Measurements from ENCODE around the gene ISM1. TPM values are rescaled to one million over a fixed set of nuclear protein-coding genes. Genes with fewer than 3 reads are reported as not detected.

ISM1 gene
- total RNA-seq, 1 experiment from 2014 or later, result 0.20 TPM

DNA sequence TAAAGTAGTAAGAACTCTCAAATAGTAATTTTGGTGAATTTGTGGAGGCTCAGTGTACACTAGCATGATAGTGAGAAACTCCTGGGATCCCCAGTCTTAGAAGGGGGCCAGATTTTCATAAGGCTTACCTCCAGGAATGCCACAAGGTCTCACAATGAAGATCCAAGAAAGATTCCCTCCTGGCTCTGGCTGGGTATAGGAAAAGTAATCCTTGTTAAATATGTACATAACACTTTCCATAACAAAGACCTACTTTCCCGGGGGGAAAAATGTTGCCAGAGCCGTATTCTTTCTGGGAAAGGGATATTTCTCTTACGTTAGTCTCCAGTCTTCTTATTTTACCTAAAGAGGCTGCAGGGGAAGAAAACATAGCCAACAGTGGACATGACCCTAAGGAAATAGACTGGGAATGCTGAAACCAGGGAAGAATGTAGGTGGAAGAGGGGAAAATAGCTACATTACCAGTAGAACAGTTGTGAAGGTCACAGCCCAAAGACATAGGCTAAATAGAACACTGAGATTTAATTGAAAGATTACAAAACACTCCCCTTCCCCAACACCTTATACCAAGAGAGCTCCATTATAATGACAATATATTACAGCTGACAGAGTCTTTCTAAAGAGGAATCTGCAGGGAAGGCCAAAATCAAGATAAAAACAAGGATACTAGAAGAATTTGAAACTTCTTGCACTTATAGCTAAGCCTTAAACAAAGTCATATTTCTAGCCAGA is 34.9 kb upstream of the ISM1 start:
- Histone ChIP-seq H3K27me3 (ENCODE audit: insufficient read depth, low read length) (no peaks in the 10 kb centered on the region), H3K9ac (ENCODE audit: extremely low read depth, insufficient read length, low read length) (no peak overlapping the region), H2BK120ac (ENCODE audit: low read depth, low read length, poor library complexity, severe bottlenecking) (no peak overlapping the region), H2BK5ac (ENCODE audit: insufficient read length, low read length) (no peak overlapping the region), H4K20me1 (ENCODE audit: control insufficient read depth, insufficient read depth, insufficient read length) (no peaks in the 10 kb centered on the region), H2BK15ac (ENCODE audit: low read depth, low read length) (no peak overlapping the region), H3K27ac (ENCODE audit: insufficient read length, low read depth, low read length) (peak overlapping the region; percentile 17), H3T11ph (ENCODE audit: low read length) (no peak overlapping the region), H3K14ac (ENCODE audit: insufficient read depth, low read length) (no peak overlapping the region), H3K4me2 (ENCODE audit: insufficient read depth, insufficient read length, low read length) (no peak overlapping the region), H3K9me3 (ENCODE audit: control insufficient read depth, low read depth, low read length) (no peaks in the 10 kb centered on the region), H3K56ac (ENCODE audit: insufficient read length, low read depth, low read length) (no peak overlapping the region), H2BK20ac (ENCODE audit: low read depth, low read length, poor library complexity, severe bottlenecking) (no peak overlapping the region), H2AFZ (ENCODE audit: low read length) (no peak overlapping the region), H3K18ac (ENCODE audit: insufficient read length, low read depth, low read length) (no peak overlapping the region), H4K5ac (ENCODE audit: insufficient read length, low read depth, low read length) (no peak overlapping the region), H2AK5ac (ENCODE audit: insufficient read length, low read length) (no peak overlapping the region), H3K4me1 (ENCODE audit: insufficient read depth, low read length) (peaks cover 3% of the 10 kb centered on the region; the same call in 1 of the 2 replicates), H3K23ac (ENCODE audit: insufficient read length, low read depth, low read length) (no peak overlapping the region), H3K79me2 (ENCODE audit: insufficient read depth, low read length) (no peaks in the 10 kb centered on the region), H3K4ac (ENCODE audit: low read depth, low read length) (no peak overlapping the region), H3K23me2 (ENCODE audit: insufficient read length, low read depth, low read length, poor library complexity, severe bottlenecking) (no peaks in the 10 kb centered on the region), H3K79me1 (ENCODE audit: insufficient read depth, low read depth, low read length, poor library complexity, severe bottlenecking) (no peaks in the 10 kb centered on the region), H2BK12ac (ENCODE audit: insufficient read length, low read depth, low read length) (no peak overlapping the region), H4K8ac (replicated peaks; ENCODE audit: insufficient read length, low read depth, low read length) (no peak overlapping the region), H4K91ac (ENCODE audit: insufficient read length, low read depth, low read length) (no peak overlapping the region)
- 0 out of 5 replicates have a peak overlapping the region, but pooled peaks of 1 of the 2 experiments have one; percentile 10 for H3K4me3 Mint-ChIP-seq
- H3K4me1 Mint-ChIP-seq, result peaks cover 24 to 31% of the 10 kb centered on the region in 2 experiments
- no peak for DNase-seq
- WGBS (ENCODE audit: extremely low coverage, insufficient read length, low lambda C conversion rate), result no CpG with 5 or more reads among the region's 3 CpGs
- H3K9me3 Mint-ChIP-seq, result peaks cover 5 to 6% of the 10 kb centered on the region in 2 experiments; a peak in 4 of 5 replicates
- peaks cover 2 to 12% (median 4%) of the 10 kb centered on the region in 3 experiments; a peak in 4 of 7 replicates for H3K36me3 Mint-ChIP-seq (ENCODE audit: insufficient read depth in 1 of 3, low read depth in 3 of 3)
- TF ChIP-seq CTCF (conservative IDR thresholded peaks at IDR 0.05), result no peak
- H3K27ac Mint-ChIP-seq, result peak overlapping the region; percentile 63 to 92 (median 85); a peak in 6 of 7 replicates
- H3K27me3 Mint-ChIP-seq (ENCODE audit: low read depth), result no peaks in the 10 kb centered on the region

Data from H9 (cell line).